ENCODE measurements around the gene IZUMO3. TPM values are rescaled to one million over a fixed set of nuclear protein-coding genes. Genes with fewer than 3 reads are reported as not detected.
"Not testable (repeated sequence)": the region's sequence is repeated elsewhere in the genome, so short reads cannot be mapped to it uniquely, and the experiment has no call there.

Gene IZUMO3
- not detected in 2 replicates for total RNA-seq (2014; rRNA removed; shearing (Covaris generic))

- no peak for DNase-seq (ENCODE audit: low spot score)
Measured at GRCh38 chr9:24545847-24546522, at the start of gene IZUMO3. Gene IZUMO3, minus strand, starts transcription at chr9:24545897. Its CDS starts 248 bp downstream, at chr9:24545649.

- no peak for DNase-seq (ENCODE audit: low spot score)
Measured at GRCh38 chr9:24594234-24594850, 48.6 kb upstream of the IZUMO3 start.

- DNase-seq (ENCODE audit: low spot score) = no peak
Measured at GRCh38 chr9:24590432-24590831, 44.7 kb upstream of the IZUMO3 start.

GRCh38 chr9:24587883-24588282, 42.2 kb upstream of the IZUMO3 start:
- no peak for DNase-seq (ENCODE audit: low spot score)

- DNase-seq (ENCODE audit: low spot score) = no peak
Measured at GRCh38 chr9:24582146-24583126, 36.7 kb upstream of the IZUMO3 start.

- DNase-seq (ENCODE audit: low spot score) = not testable (repeated sequence)
Measured at GRCh38 chr9:24580005-24580404, 34.3 kb upstream of the IZUMO3 start.

GRCh38 chr9:24572406-24572805, 26.7 kb upstream of the IZUMO3 start:
- DNase-seq (ENCODE audit: low spot score) = no peak

- DNase-seq (ENCODE audit: low spot score) = no peak
Measured at GRCh38 chr9:24561957-24562356, 16.3 kb upstream of the IZUMO3 start.

GRCh38 chr9:24553183-24553552, 7.5 kb upstream of the IZUMO3 start:
- DNase-seq (ENCODE audit: low spot score) = no peak

GRCh38 chr9:24552526-24553182, 7.0 kb upstream of the IZUMO3 start:
- no peak for DNase-seq (ENCODE audit: low spot score)

GRCh38 chr9:24545285-24545684, 412 bp downstream of the IZUMO3 start:
- DNase-seq (ENCODE audit: low spot score) = no peak

- DNase-seq (ENCODE audit: low spot score) = no peak
Measured at GRCh38 chr9:24518545-24518944, 27.2 kb downstream of the IZUMO3 start.

- no peak for DNase-seq (ENCODE audit: low spot score)
Measured at GRCh38 chr9:24516463-24516862, 29.2 kb downstream of the IZUMO3 start.

GRCh38 chr9:24509850-24510249, 35.8 kb downstream of the IZUMO3 start:
- DNase-seq (ENCODE audit: low spot score) = no peak

GRCh38 chr9:24504521-24504920, 41.2 kb downstream of the IZUMO3 start:
- no peak for DNase-seq (ENCODE audit: low spot score)

GRCh38 chr9:24502206-24502937, 43.3 kb downstream of the IZUMO3 start:
- DNase-seq (ENCODE audit: low spot score) = no peak

GRCh38 chr9:24500761-24501160, 44.9 kb downstream of the IZUMO3 start:
- no peak for DNase-seq (ENCODE audit: low spot score)

- DNase-seq (ENCODE audit: low spot score) = no peak
Measured at GRCh38 chr9:24498632-24499031, 47.1 kb downstream of the IZUMO3 start.

GRCh38 chr9:24497671-24498070, 48.0 kb downstream of the IZUMO3 start:
- no peak for DNase-seq (ENCODE audit: low spot score)

Measured in HT-29 (cell line).